ENCODE results near the gene ZNRF3. TPM values are rescaled to one million over a fixed set of nuclear protein-coding genes. Genes with fewer than 3 reads are reported as not detected.
A peak's percentile ranks its signal among the peaks of the same experiment; 100 is the strongest.

Gene ZNRF3
- total RNA-seq, 1 donor from 2014 or later, result 7.9 TPM

GRCh38 chr22:28873183-28873963 lies 10.0 kb upstream of the ZNRF3 start:
- no peak for TF ChIP-seq CTCF (IDR thresholded peaks at IDR 0.05)
- no peak for TF ChIP-seq POLR2A (IDR thresholded peaks at IDR 0.05)
- TF ChIP-seq POLR2AphosphoS5 (IDR thresholded peaks at IDR 0.05; ENCODE audit: insufficient read depth in 1 of 2, low read depth in 1 of 2), result no peak
- no peak for DNase-seq (ENCODE audit: extremely low spot score in 2 of 2)
- Histone ChIP-seq H3K4me1 (peaks cover 3% of the 10 kb centered on the region), H3K36me3 (no peaks in the 10 kb centered on the region), H3K27me3 (no peaks in the 10 kb centered on the region), H3K4me3 (no peak overlapping the region), H3K9me3 (no peaks in the 10 kb centered on the region), H3K27ac (no peak overlapping the region)
- intact Hi-C loops (cut with DNase I), result no loop called here

GRCh38 chr22:28874061-28874460 lies 9.3 kb upstream of the ZNRF3 start:
- H3K27me3 ChIP-seq, result no peaks in the 10 kb centered on the region
- peaks cover 3% of the 10 kb centered on the region for H3K4me1 ChIP-seq
- intact Hi-C loops (cut with DNase I), result no loop called here
- H3K27ac ChIP-seq, result no peak overlapping the region
- no peak for DNase-seq (ENCODE audit: extremely low spot score in 2 of 2)
- no peak for TF ChIP-seq POLR2A (IDR thresholded peaks at IDR 0.05)
- H3K36me3 ChIP-seq, result no peaks in the 10 kb centered on the region
- H3K4me3 ChIP-seq, result no peak overlapping the region
- H3K9me3 ChIP-seq, result no peaks in the 10 kb centered on the region

- DNase-seq (ENCODE audit: extremely low spot score in 2 of 2), result no peak
- no peaks in the 10 kb centered on the region for H3K27me3 ChIP-seq
- H3K9me3 ChIP-seq, result no peaks in the 10 kb centered on the region
- TF ChIP-seq CTCF (IDR thresholded peaks at IDR 0.05) (no peak), POLR2A (IDR thresholded peaks at IDR 0.05) (no peak), POLR2AphosphoS5 (IDR thresholded peaks at IDR 0.05; ENCODE audit: insufficient read depth in 1 of 2, low read depth in 1 of 2) (no peak)
- peaks cover 3% of the 10 kb centered on the region for H3K4me1 ChIP-seq
- H3K36me3 ChIP-seq, result no peaks in the 10 kb centered on the region
- H3K4me3 ChIP-seq, result no peak overlapping the region
- intact Hi-C loops (cut with DNase I), result no loop called here
- H3K27ac ChIP-seq, result no peak overlapping the region
Observed at GRCh38 chr22:28874811-28875320, 8.5 kb upstream of the ZNRF3 start.

- Histone ChIP-seq H3K4me1 (peaks cover 37% of the 10 kb centered on the region), H3K9me3 (no peaks in the 10 kb centered on the region), H3K27ac (peak overlapping the region; percentile 71), H3K36me3 (no peaks in the 10 kb centered on the region), H3K4me3 (peak overlapping the region; percentile 66 to 87), H3K27me3 (no peaks in the 10 kb centered on the region)
- no peak for DNase-seq (ENCODE audit: extremely low spot score in 2 of 2)
- intact Hi-C loops (cut with DNase I), result no loop called here
- TF ChIP-seq CTCF (IDR thresholded peaks at IDR 0.05), result no peak
- TF ChIP-seq POLR2A (IDR thresholded peaks at IDR 0.05), result no peak
- no peak for TF ChIP-seq POLR2AphosphoS5 (IDR thresholded peaks at IDR 0.05; ENCODE audit: insufficient read depth in 1 of 2, low read depth in 1 of 2)
Observed at GRCh38 chr22:28882545-28882877, 861 bp upstream of the ZNRF3 start.

GRCh38 chr22:28883657-28883916 lies 215 bp downstream of the ZNRF3 start:
- DNase-seq (ENCODE audit: extremely low spot score in 2 of 2), result no peak
- no peak for TF ChIP-seq POLR2A (IDR thresholded peaks at IDR 0.05)
- no peak for TF ChIP-seq POLR2AphosphoS5 (IDR thresholded peaks at IDR 0.05; ENCODE audit: insufficient read depth in 1 of 2, low read depth in 1 of 2)
- TF ChIP-seq CTCF (IDR thresholded peaks at IDR 0.05), result no peak
- Histone ChIP-seq H3K36me3 (no peaks in the 10 kb centered on the region), H3K27me3 (no peaks in the 10 kb centered on the region), H3K9me3 (no peaks in the 10 kb centered on the region), H3K4me1 (peaks cover 37% of the 10 kb centered on the region), H3K27ac (peak overlapping the region; percentile 61), H3K4me3 (peak overlapping the region; percentile 66 to 76)
- intact Hi-C loops (cut with DNase I), result no loop called here
